Measurements from ENCODE around the gene SPATA24.

Gene SPATA24

DNA sequence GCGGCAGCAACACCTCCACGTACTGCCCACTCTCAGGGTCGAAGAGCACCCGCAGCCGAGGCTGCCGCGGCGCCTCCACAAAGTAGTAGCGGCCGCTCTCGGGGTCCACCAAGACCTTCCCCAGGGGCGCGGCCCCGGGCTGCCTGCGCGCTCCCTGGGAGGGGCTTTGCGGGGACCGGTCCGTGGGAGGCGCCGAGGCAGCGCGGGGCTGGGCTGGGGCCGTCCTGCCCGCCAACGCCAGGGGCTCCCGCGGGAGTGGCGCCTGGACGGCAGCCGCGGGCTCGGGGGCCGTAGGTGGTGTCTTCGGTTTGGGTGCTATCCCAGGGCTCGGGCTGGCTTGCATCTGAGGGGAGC is 11.6 kb downstream of the SPATA24 start:
- no peaks in the 10 kb centered on the region for H3K79me1 ChIP-seq (ENCODE audit: low read length)
- no peak overlapping the region for H3K18ac ChIP-seq (ENCODE audit: low read length)
- H3K4me2 ChIP-seq (ENCODE audit: low read length), result peak overlapping the region; percentile 48
- H2AK5ac ChIP-seq (ENCODE audit: low read length), result no peak overlapping the region
- peaks cover 8% of the 10 kb centered on the region for H3K4me1 ChIP-seq (ENCODE audit: control insufficient read depth, low read depth, low read length)
- no peak overlapping the region for H3K4me3 ChIP-seq (ENCODE audit: low read length)
- H4K8ac ChIP-seq (ENCODE audit: low read depth, low read length), result no peak overlapping the region
- peaks cover 3% of the 10 kb centered on the region for H3K27me3 ChIP-seq (ENCODE audit: insufficient read depth, low read length, poor library complexity)
- no peak for DNase-seq
- peak overlapping the region; percentile 60 for H3K9ac ChIP-seq (ENCODE audit: low read length)
- no peak overlapping the region for H2BK15ac ChIP-seq (replicated peaks; ENCODE audit: low read depth)
- H3K36me3 ChIP-seq (ENCODE audit: control insufficient read depth, insufficient read depth, low read length), result no peaks in the 10 kb centered on the region
- peak overlapping the region; percentile 70 for H3K56ac ChIP-seq (ENCODE audit: low read length)
- H3K79me2 ChIP-seq (ENCODE audit: control insufficient read depth, insufficient read depth, low read length), result no peaks in the 10 kb centered on the region
- peak overlapping the region; percentile 46 for H3K4ac ChIP-seq (ENCODE audit: low read depth, low read length)
- no peak overlapping the region for H4K5ac ChIP-seq (ENCODE audit: low read length)
- no peak overlapping the region for H3K27ac ChIP-seq (ENCODE audit: low read depth, low read length)
- WGBS (ENCODE audit: extremely low coverage, insufficient coverage, low lambda C conversion rate), result no CpG with 5 or more reads among the region's 36 CpGs
- H2BK5ac ChIP-seq (ENCODE audit: low read length), result no peak overlapping the region
- H3K23ac ChIP-seq (ENCODE audit: low read length), result no peak overlapping the region
- no peak overlapping the region for H2BK120ac ChIP-seq (ENCODE audit: low read depth, low read length)

DNA sequence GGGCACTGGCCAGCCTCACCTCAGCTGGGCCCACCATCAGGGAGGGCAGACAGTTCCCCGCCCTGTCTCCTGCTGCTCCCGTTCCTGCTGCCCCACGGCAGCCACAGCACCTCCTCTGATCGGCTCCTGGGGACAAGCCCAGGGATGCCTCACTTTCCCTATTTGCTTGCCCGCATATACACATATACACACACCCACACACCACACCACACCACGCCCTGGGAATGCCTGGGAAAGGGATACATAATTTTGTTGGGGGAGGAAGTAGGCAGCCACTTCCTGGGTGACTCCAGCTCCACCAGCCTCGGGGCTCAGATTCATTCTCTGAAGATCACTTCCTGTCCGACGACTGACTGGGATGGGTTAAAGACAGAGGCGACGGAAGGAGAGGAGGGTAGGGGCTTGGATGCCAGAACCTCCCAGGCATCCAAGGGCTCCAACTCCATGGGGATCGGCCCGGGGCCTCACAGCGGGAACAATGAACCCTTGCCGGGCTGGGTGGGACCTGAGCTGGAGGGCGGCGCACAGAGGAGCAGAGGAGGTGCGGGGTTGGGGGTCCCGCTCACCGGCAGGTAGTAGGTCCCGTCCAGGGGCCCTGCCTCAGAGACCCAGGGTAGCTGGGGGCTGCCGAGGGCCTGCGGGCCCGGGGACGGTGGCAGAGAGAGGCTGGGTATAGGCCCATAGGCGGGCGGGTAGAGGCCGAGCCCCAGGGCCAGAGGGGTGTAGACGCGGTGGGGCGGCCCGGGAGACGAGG is 12.1 kb downstream of the SPATA24 start:
- peak overlapping the region; percentile 48 for H3K4me2 ChIP-seq (ENCODE audit: low read length)
- no peak overlapping the region for H3K4ac ChIP-seq (ENCODE audit: low read depth, low read length)
- WGBS (ENCODE audit: extremely low coverage, insufficient coverage, low lambda C conversion rate), result no CpG with 5 or more reads among the region's 33 CpGs
- H4K8ac ChIP-seq (ENCODE audit: low read depth, low read length), result no peak overlapping the region
- H3K18ac ChIP-seq (ENCODE audit: low read length), result no peak overlapping the region
- no peak overlapping the region for H2BK15ac ChIP-seq (replicated peaks; ENCODE audit: low read depth)
- no peak overlapping the region for H3K27ac ChIP-seq (ENCODE audit: low read depth, low read length)
- DNase-seq, result no peak
- no peak overlapping the region for H2BK5ac ChIP-seq (ENCODE audit: low read length)
- H3K4me1 ChIP-seq (ENCODE audit: control insufficient read depth, low read depth, low read length), result peaks cover 6% of the 10 kb centered on the region
- no peaks in the 10 kb centered on the region for H3K36me3 ChIP-seq (ENCODE audit: control insufficient read depth, insufficient read depth, low read length)
- no peaks in the 10 kb centered on the region for H3K79me2 ChIP-seq (ENCODE audit: control insufficient read depth, insufficient read depth, low read length)
- peak overlapping the region; percentile 60 for H3K9ac ChIP-seq (ENCODE audit: low read length)
- peak overlapping the region; percentile 70 for H3K56ac ChIP-seq (ENCODE audit: low read length)
- H3K23ac ChIP-seq (ENCODE audit: low read length), result no peak overlapping the region
- no peaks in the 10 kb centered on the region for H3K79me1 ChIP-seq (ENCODE audit: low read length)
- H4K5ac ChIP-seq (ENCODE audit: low read length), result no peak overlapping the region
- H2BK120ac ChIP-seq (ENCODE audit: low read depth, low read length), result no peak overlapping the region
- no peak overlapping the region for H3K4me3 ChIP-seq (ENCODE audit: low read length)
- peaks cover 3% of the 10 kb centered on the region for H3K27me3 ChIP-seq (ENCODE audit: insufficient read depth, low read length, poor library complexity)
- no peak overlapping the region for H2AK5ac ChIP-seq (ENCODE audit: low read length)

GRCh38 chr5:139390639-139391569 is 13.0 kb downstream of the SPATA24 start:
- no peak overlapping the region for H4K5ac ChIP-seq (ENCODE audit: low read length)
- H2BK15ac ChIP-seq (replicated peaks; ENCODE audit: low read depth), result no peak overlapping the region
- H3K4me1 ChIP-seq (ENCODE audit: control insufficient read depth, low read depth, low read length), result peaks cover 4% of the 10 kb centered on the region
- no peaks in the 10 kb centered on the region for H3K79me1 ChIP-seq (ENCODE audit: low read length)
- WGBS (ENCODE audit: extremely low coverage, insufficient coverage, low lambda C conversion rate), result no CpG with 5 or more reads among the region's 10 CpGs
- H3K9ac ChIP-seq (ENCODE audit: low read length), result no peak overlapping the region
- H2AK5ac ChIP-seq (ENCODE audit: low read length), result no peak overlapping the region
- H3K23ac ChIP-seq (ENCODE audit: low read length), result no peak overlapping the region
- no peak overlapping the region for H3K4me2 ChIP-seq (ENCODE audit: low read length)
- no peak overlapping the region for H4K8ac ChIP-seq (ENCODE audit: low read depth, low read length)
- H3K18ac ChIP-seq (ENCODE audit: low read length), result no peak overlapping the region
- peak overlapping the region; percentile 19 for H3K56ac ChIP-seq (ENCODE audit: low read length)
- H2BK5ac ChIP-seq (ENCODE audit: low read length), result no peak overlapping the region
- no peak overlapping the region for H2BK120ac ChIP-seq (ENCODE audit: low read depth, low read length)
- H3K4ac ChIP-seq (ENCODE audit: low read depth, low read length), result no peak overlapping the region
- no peaks in the 10 kb centered on the region for H3K79me2 ChIP-seq (ENCODE audit: control insufficient read depth, insufficient read depth, low read length)
- DNase-seq, result no peak
- H3K36me3 ChIP-seq (ENCODE audit: control insufficient read depth, insufficient read depth, low read length), result no peaks in the 10 kb centered on the region
- H3K4me3 ChIP-seq (ENCODE audit: low read length), result no peak overlapping the region
- H3K27me3 ChIP-seq (ENCODE audit: insufficient read depth, low read length, poor library complexity), result peaks cover 3% of the 10 kb centered on the region
- H3K27ac ChIP-seq (ENCODE audit: low read depth, low read length), result no peak overlapping the region

- Histone ChIP-seq H2BK5ac (ENCODE audit: low read length) (no peak within 1 kb of the TSS), H3K4me1 (ENCODE audit: control insufficient read depth, low read depth, low read length) (no peaks in the 10 kb centered on the region), H4K5ac (ENCODE audit: low read length) (no peak within 1 kb of the TSS), H3K27ac (ENCODE audit: low read depth, low read length) (no peak within 1 kb of the TSS), H3K23ac (ENCODE audit: low read length) (no peak within 1 kb of the TSS), H3K36me3 (ENCODE audit: control insufficient read depth, insufficient read depth, low read length) (no peaks in the 10 kb centered on the region), H3K79me1 (ENCODE audit: low read length) (no peaks in the 10 kb centered on the region), H3K79me2 (ENCODE audit: control insufficient read depth, insufficient read depth, low read length) (no peaks in the 10 kb centered on the region), H2BK120ac (ENCODE audit: low read depth, low read length) (no peak within 1 kb of the TSS), H3K27me3 (ENCODE audit: insufficient read depth, low read length, poor library complexity) (peaks cover 3% of the 10 kb centered on the region), H3K56ac (ENCODE audit: low read length) (no peak within 1 kb of the TSS), H2AK5ac (ENCODE audit: low read length) (no peak within 1 kb of the TSS), H3K18ac (ENCODE audit: low read length) (no peak within 1 kb of the TSS), H4K8ac (ENCODE audit: low read depth, low read length) (no peak within 1 kb of the TSS), H3K9ac (ENCODE audit: low read length) (no peak within 1 kb of the TSS), H3K4ac (ENCODE audit: low read depth, low read length) (no peak within 1 kb of the TSS), H3K4me3 (ENCODE audit: low read length) (no peak within 1 kb of the TSS), H2BK15ac (replicated peaks; ENCODE audit: low read depth) (no peak within 1 kb of the TSS), H3K4me2 (ENCODE audit: low read length) (no peak within 1 kb of the TSS)
- DNase-seq, result no peak
- no CpG with 5 or more reads among the region's 11 CpGs for whole genome bisulfite sequencing (ENCODE audit: extremely low coverage, insufficient coverage, low lambda C conversion rate)
These were observed 13.9 kb downstream of the SPATA24 start, which contains the start of gene MZB1 for GRCh38 chr5:139389701-139390638. TSS of gene MZB1 (minus strand) at chr5:139389913. CDS start at chr5:139389856, 57 bp downstream.

GRCh38 chr5:139388198-139388821 is 15.6 kb downstream of the SPATA24 start:
- Histone ChIP-seq H2BK5ac (ENCODE audit: low read length) (no peak overlapping the region), H3K27ac (ENCODE audit: low read depth, low read length) (no peak overlapping the region), H3K23ac (ENCODE audit: low read length) (no peak overlapping the region), H3K36me3 (ENCODE audit: control insufficient read depth, insufficient read depth, low read length) (no peaks in the 10 kb centered on the region), H3K79me1 (ENCODE audit: low read length) (no peaks in the 10 kb centered on the region), H3K9ac (ENCODE audit: low read length) (no peak overlapping the region), H3K56ac (ENCODE audit: low read length) (no peak overlapping the region), H3K79me2 (ENCODE audit: control insufficient read depth, insufficient read depth, low read length) (no peaks in the 10 kb centered on the region), H3K4me3 (ENCODE audit: low read length) (no peak overlapping the region), H2BK120ac (ENCODE audit: low read depth, low read length) (no peak overlapping the region), H4K5ac (ENCODE audit: low read length) (no peak overlapping the region), H3K4me1 (ENCODE audit: control insufficient read depth, low read depth, low read length) (no peaks in the 10 kb centered on the region), H2BK15ac (replicated peaks; ENCODE audit: low read depth) (no peak overlapping the region), H3K4me2 (ENCODE audit: low read length) (no peak overlapping the region), H3K18ac (ENCODE audit: low read length) (no peak overlapping the region), H2AK5ac (ENCODE audit: low read length) (no peak overlapping the region), H3K27me3 (ENCODE audit: insufficient read depth, low read length, poor library complexity) (no peaks in the 10 kb centered on the region), H4K8ac (ENCODE audit: low read depth, low read length) (no peak overlapping the region), H3K4ac (ENCODE audit: low read depth, low read length) (no peak overlapping the region)
- WGBS (ENCODE audit: extremely low coverage, insufficient coverage, low lambda C conversion rate), result no CpG with 5 or more reads among the region's 8 CpGs
- DNase-seq, result peak; percentile 28

Measured in mesendoderm (in vitro differentiated cells).